OCI-LY7 (cell line): ENCODE results near the gene GPX3. TPM values are rescaled to one million over a fixed set of nuclear protein-coding genes. Genes with fewer than 3 reads are reported as not detected.

Source experiments
- BruUV-seq: library from RNA; stranded (reverse); fragments of 400-500 nt; replicated peaks from 2 replicates; lab custom pipeline; 2021; lab: Mats Ljungman, UMichigan
- CTCF ChIA-PET: fragments of 300-600 bp; sonication (Branson Sonifier 250); formaldehyde crosslinking; loops from one replicate; lab custom pipeline; 2022; ENCODE audit warnings: antibody characterized with exemption; ENCODE audit not compliant: unreplicated experiment; lab: Charles Lee
- POLR2A ChIA-PET: fragments of 300-600 bp; sonication (Branson Sonifier 250); formaldehyde crosslinking; loops from one replicate; lab custom pipeline; 2022; ENCODE audit warnings: antibody characterized with exemption; lab: Charles Lee
- DNase-seq: peaks from one replicate; pipeline ENCODE4 v3.0.0-alpha.2; 2015; ENCODE audit warnings: low spot score
- H2AFZ ChIP-seq: fragments of 200-600 bp; sonication (generic), shearing (Covaris generic); 2 replicates; pipeline ENCODE4 v1.6.1; 2014; ENCODE audit warnings: mild to moderate bottlenecking, antibody characterized with exemption, low read length, moderate library complexity
- H3K27ac ChIP-seq: fragments of 200-600 bp; sonication (generic); 2 replicates; pipeline ENCODE4 v1.5.1; 2014; ENCODE audit warnings: mixed run types, low read depth, mild to moderate bottlenecking, moderate library complexity, low read length, inconsistent platforms; ENCODE audit not compliant: poor library complexity, severe bottlenecking
- H3K36me3 ChIP-seq: fragments of 200-600 bp; sonication (generic); 2 replicates; pipeline ENCODE4 v1.6.1; 2014; ENCODE audit warnings: mild to moderate bottlenecking, antibody characterized with exemption, low read length, moderate library complexity, mixed read lengths; ENCODE audit not compliant: insufficient read depth
- H3K4me1 ChIP-seq: fragments of 200-600 bp; sonication (generic); 2 replicates; pipeline ENCODE4 v1.5.1; 2014; ENCODE audit warnings: mild to moderate bottlenecking, low read length; ENCODE audit not compliant: insufficient read depth, poor library complexity, severe bottlenecking
- H3K4me2 ChIP-seq: fragments of 200-600 bp; sonication (generic); 2 replicates; pipeline ENCODE4 v1.6.1; 2014; ENCODE audit warnings: mild to moderate bottlenecking, low read length
- H3K4me3 ChIP-seq: fragments of 200-600 bp; sonication (generic); 2 replicates; pipeline ENCODE4 v1.5.1; 2014; ENCODE audit warnings: mild to moderate bottlenecking, low read depth, low read length; ENCODE audit not compliant: poor library complexity, severe bottlenecking
- H3K79me2 ChIP-seq: fragments of 200-600 bp; sonication (generic); 2 replicates; pipeline ENCODE4 v1.6.1; 2016; ENCODE audit warnings: low read depth, mild to moderate bottlenecking, low read length, moderate library complexity, mixed read lengths; ENCODE audit not compliant: insufficient read depth
- H3K9me2 ChIP-seq: fragments of 200-600 bp; sonication (generic); 2 replicates; pipeline ENCODE4 v1.6.1; 2016; ENCODE audit warnings: mild to moderate bottlenecking, low read length, mixed read lengths; ENCODE audit not compliant: insufficient read depth
- H3K9me3 ChIP-seq: fragments of 200-600 bp; sonication (generic); 2 replicates; pipeline ENCODE4 v1.6.1; 2014; ENCODE audit warnings: mild to moderate bottlenecking, mixed run types, low read length, mixed read lengths
- H4K20me1 ChIP-seq: fragments of 200-600 bp; sonication (generic); 2 replicates; pipeline ENCODE4 v1.6.1; 2014; ENCODE audit warnings: mild to moderate bottlenecking, antibody characterized with exemption, low read length, moderate library complexity, mixed read lengths; ENCODE audit not compliant: insufficient read depth
- CTCF ChIP-seq: fragments of 200-600 bp; sonication (generic); conservative IDR thresholded peaks from 2 replicates; pipeline ENCODE4 v1.5.1; 2014; ENCODE audit warnings: mild to moderate bottlenecking, antibody characterized with exemption, low read length, moderate library complexity, mixed read lengths
- EZH2phosphoT487 ChIP-seq: fragments of 200-600 bp; sonication (generic); IDR thresholded peaks from 2 replicates; pipeline ENCODE4 v1.6.1; 2018; ENCODE audit warnings: low read depth, borderline replicate concordance, mild to moderate bottlenecking, mixed run types, antibody characterized with exemption, low read length, moderate library complexity, mixed read lengths
- intact Hi-C: fragments of 100-400 bp; cut with micrococcal nuclease; formaldehyde crosslinking; loops from one replicate; pipeline ENCODE4 v1.10.0; 2022; ENCODE audit not compliant: unreplicated experiment
- total RNA-seq, 2 experiments: library from RNA; depleted of rRNA in 1 of 2; stranded (reverse); fragments of >200 nt in 1 of 2; shearing (Covaris generic) in 1 of 2; gene quantifications; 2 replicates each; pipeline ENCODE4 v1.2.3, GENCODE V29; 2014 to 2022

The GPX3 gene
- total RNA-seq, 2 experiments from 2014 or later, result not detected

DNA sequence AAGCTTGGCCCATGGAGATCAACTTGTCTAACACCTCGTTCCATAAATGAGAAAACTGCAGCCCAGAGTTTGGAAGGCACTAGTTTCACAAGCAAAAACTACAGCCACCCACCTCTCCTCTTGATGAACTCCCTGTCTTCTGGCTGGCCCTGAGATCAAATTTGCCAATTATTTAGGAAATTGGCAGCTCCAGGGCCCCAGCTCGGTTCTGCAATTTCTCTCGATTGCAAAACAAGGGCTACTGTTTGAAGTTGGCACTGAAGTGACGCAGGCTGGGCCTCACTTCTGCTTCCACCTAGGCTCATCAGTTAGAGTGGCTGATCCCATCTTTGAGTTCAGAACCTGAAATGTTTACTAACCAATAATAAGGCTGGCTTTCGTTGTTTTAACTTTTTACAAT lies 3.7 kb upstream of the GPX3 start:
- no peaks in the 10 kb centered on the region for H3K79me2 ChIP-seq
- TF ChIP-seq EZH2phosphoT487, result no peak
- TF ChIP-seq CTCF, result no peak
- H3K4me1 ChIP-seq, result no peaks in the 10 kb centered on the region
- ChIA-PET POLR2A (no interaction called here), CTCF (no interaction called here)
- H3K9me3 ChIP-seq, result no peaks in the 10 kb centered on the region
- intact Hi-C loops, result no loop called here
- H2AFZ ChIP-seq, result no peak overlapping the region
- no TSS peak for BruUV-seq
- H3K4me2 ChIP-seq, result no peak overlapping the region
- no peak for DNase-seq
- H3K9me2 ChIP-seq, result no peaks in the 10 kb centered on the region
- H4K20me1 ChIP-seq, result no peaks in the 10 kb centered on the region
- H3K27ac ChIP-seq, result no peak overlapping the region
- H3K36me3 ChIP-seq, result no peaks in the 10 kb centered on the region
- no peak overlapping the region for H3K4me3 ChIP-seq

DNA sequence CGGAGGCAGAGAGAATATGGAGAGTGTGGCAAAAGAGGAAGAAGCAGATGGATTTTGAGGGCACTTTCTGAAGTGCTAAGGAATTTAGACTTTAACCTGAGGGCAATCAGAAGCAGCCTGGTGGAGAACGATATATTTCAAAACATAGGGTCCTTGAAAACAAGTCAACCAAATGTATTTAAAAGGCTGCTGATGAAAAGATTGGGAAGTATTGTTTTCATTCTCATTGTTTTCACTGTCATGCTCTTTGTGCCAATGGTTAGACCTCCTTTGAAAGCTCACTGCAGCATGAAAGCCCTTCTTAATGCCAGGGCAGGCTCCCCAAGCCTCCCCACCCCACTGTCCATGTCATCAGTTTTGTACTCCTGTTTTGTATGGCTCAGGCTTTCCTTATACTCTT lies 2.5 kb upstream of the GPX3 start:
- Histone ChIP-seq H3K9me2 (no peaks in the 10 kb centered on the region), H2AFZ (no peak overlapping the region), H3K79me2 (no peaks in the 10 kb centered on the region), H3K4me2 (no peak overlapping the region), H3K27ac (no peak overlapping the region), H3K36me3 (no peaks in the 10 kb centered on the region), H3K4me3 (no peak overlapping the region), H3K9me3 (no peaks in the 10 kb centered on the region), H4K20me1 (no peaks in the 10 kb centered on the region), H3K4me1 (no peaks in the 10 kb centered on the region)
- intact Hi-C loops, result no loop called here
- ChIA-PET POLR2A (no interaction called here), CTCF (no interaction called here)
- BruUV-seq, result no TSS peak
- TF ChIP-seq CTCF (no peak), EZH2phosphoT487 (no peak)
- no peak for DNase-seq

GRCh38 chr5:151018846-151019245 lies 1.5 kb upstream of the GPX3 start:
- TF ChIP-seq EZH2phosphoT487, result no peak
- TF ChIP-seq CTCF, result no peak
- Histone ChIP-seq H3K79me2 (no peaks in the 10 kb centered on the region), H4K20me1 (no peaks in the 10 kb centered on the region), H3K27ac (no peak overlapping the region), H3K4me1 (no peaks in the 10 kb centered on the region), H3K36me3 (no peaks in the 10 kb centered on the region), H3K9me3 (no peaks in the 10 kb centered on the region), H3K9me2 (no peaks in the 10 kb centered on the region), H2AFZ (no peak overlapping the region), H3K4me2 (no peak overlapping the region), H3K4me3 (no peak overlapping the region)
- intact Hi-C loops, result no loop called here
- no TSS peak for BruUV-seq
- POLR2A ChIA-PET, result no interaction called here
- CTCF ChIA-PET, result no interaction called here
- no peak for DNase-seq
